Hepatocyte (in vitro differentiated cells): ENCODE results near the gene ITSN1.

Experiments
- EZH2 ChIP-seq: fragments of 200-600 bp; sonication (generic); IDR thresholded peaks from 2 replicates; pipeline ENCODE4 v1.6.1; 2016; ENCODE audit warnings: antibody characterized with exemption, mild to moderate bottlenecking, borderline replicate concordance
- EZH2phosphoT487 ChIP-seq: fragments of 200-600 bp; sonication (generic); IDR thresholded peaks from one replicate; pipeline ENCODE4 v1.6.1; 2018; ENCODE audit warnings: antibody characterized with exemption, mild to moderate bottlenecking, low read depth, moderate library complexity; ENCODE audit not compliant: unreplicated experiment, severe bottlenecking
- TF ChIP-seq, protein P1 (sequence below): fragments of 200-600 bp; sonication (generic); IDR thresholded peaks from 2 replicates; pipeline ENCODE4 v1.5.1; 2016; ENCODE audit warnings: antibody characterized with exemption, mild to moderate bottlenecking; ENCODE audit not compliant: poor library complexity

- TF ChIP-seq, protein P1, sequence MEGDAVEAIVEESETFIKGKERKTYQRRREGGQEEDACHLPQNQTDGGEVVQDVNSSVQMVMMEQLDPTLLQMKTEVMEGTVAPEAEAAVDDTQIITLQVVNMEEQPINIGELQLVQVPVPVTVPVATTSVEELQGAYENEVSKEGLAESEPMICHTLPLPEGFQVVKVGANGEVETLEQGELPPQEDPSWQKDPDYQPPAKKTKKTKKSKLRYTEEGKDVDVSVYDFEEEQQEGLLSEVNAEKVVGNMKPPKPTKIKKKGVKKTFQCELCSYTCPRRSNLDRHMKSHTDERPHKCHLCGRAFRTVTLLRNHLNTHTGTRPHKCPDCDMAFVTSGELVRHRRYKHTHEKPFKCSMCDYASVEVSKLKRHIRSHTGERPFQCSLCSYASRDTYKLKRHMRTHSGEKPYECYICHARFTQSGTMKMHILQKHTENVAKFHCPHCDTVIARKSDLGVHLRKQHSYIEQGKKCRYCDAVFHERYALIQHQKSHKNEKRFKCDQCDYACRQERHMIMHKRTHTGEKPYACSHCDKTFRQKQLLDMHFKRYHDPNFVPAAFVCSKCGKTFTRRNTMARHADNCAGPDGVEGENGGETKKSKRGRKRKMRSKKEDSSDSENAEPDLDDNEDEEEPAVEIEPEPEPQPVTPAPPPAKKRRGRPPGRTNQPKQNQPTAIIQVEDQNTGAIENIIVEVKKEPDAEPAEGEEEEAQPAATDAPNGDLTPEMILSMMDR: no peak
- TF ChIP-seq EZH2 (no peak), EZH2phosphoT487 (no peak)
These were observed 266.5 kb downstream of the ITSN1 start for GRCh38 chr21:33908760-33909159.
